ENCODE measurements around the gene RAB44.

Gene RAB44

GRCh38 chr6:36751091-36751490 is 53.5 kb downstream of the RAB44 start:
- H3K4me1 ChIP-seq (ENCODE audit: control insufficient read depth in 2 of 2, insufficient read depth in 2 of 2, low read length in 2 of 2), result peaks cover 42 to 43% of the 10 kb centered on the region in 2 donors
- H3K27ac ChIP-seq (ENCODE audit: low read depth in 2 of 2, low read length in 2 of 2), result no peak overlapping the region
- no peak overlapping the region for H3K9ac ChIP-seq (ENCODE audit: low read depth in 1 of 2, low read length in 2 of 2)

GRCh38 chr6:36751833-36752186 is 54.2 kb downstream of the RAB44 start:
- Histone ChIP-seq H3K4me3 (ENCODE audit: low read length in 2 of 2) (peak overlapping the region in 1 of 2 donors; percentile 26), H3K4me1 (ENCODE audit: control insufficient read depth in 2 of 2, insufficient read depth in 2 of 2, low read length in 2 of 2) (peaks cover 49 to 50% of the 10 kb centered on the region in 2 donors), H3K36me3 (ENCODE audit: control insufficient read depth in 2 of 2, insufficient read depth in 2 of 2, low read length in 2 of 2) (no peaks in the 10 kb centered on the region), H3K27ac (ENCODE audit: low read depth in 2 of 2, low read length in 2 of 2) (peak overlapping the region; percentile 80 to 93), H3K9ac (ENCODE audit: low read depth in 1 of 2, low read length in 2 of 2) (peak overlapping the region; percentile 10 to 54), H3K9me3 (ENCODE audit: control insufficient read depth in 2 of 2, low read length in 2 of 2) (no peaks in the 10 kb centered on the region), H3K27me3 (ENCODE audit: control insufficient read depth in 2 of 2, insufficient read depth in 2 of 2, low read length in 2 of 2) (no peaks in the 10 kb centered on the region)

More at GRCh38 chr6:36751091-36751490, 53.5 kb downstream of the RAB44 start:
- H3K27me3 ChIP-seq (ENCODE audit: control insufficient read depth in 2 of 2, insufficient read depth in 2 of 2, low read length in 2 of 2), result no peaks in the 10 kb centered on the region
- no peaks in the 10 kb centered on the region for H3K9me3 ChIP-seq (ENCODE audit: control insufficient read depth in 2 of 2, low read length in 2 of 2)
- no peak overlapping the region for H3K4me3 ChIP-seq (ENCODE audit: low read length in 2 of 2)
- no peaks in the 10 kb centered on the region for H3K36me3 ChIP-seq (ENCODE audit: control insufficient read depth in 2 of 2, insufficient read depth in 2 of 2, low read length in 2 of 2)

GRCh38 chr6:36752187-36752885 is 54.7 kb downstream of the RAB44 start:
- H3K9me3 ChIP-seq (ENCODE audit: control insufficient read depth in 2 of 2, low read length in 2 of 2), result no peaks in the 10 kb centered on the region
- H3K27ac ChIP-seq (ENCODE audit: low read depth in 2 of 2, low read length in 2 of 2), result peak overlapping the region; percentile 80 to 93
- peaks cover 54 to 55% of the 10 kb centered on the region in 2 donors for H3K4me1 ChIP-seq (ENCODE audit: control insufficient read depth in 2 of 2, insufficient read depth in 2 of 2, low read length in 2 of 2)
- peak overlapping the region; percentile 10 to 56 for H3K9ac ChIP-seq (ENCODE audit: low read depth in 1 of 2, low read length in 2 of 2)
- no peaks in the 10 kb centered on the region for H3K27me3 ChIP-seq (ENCODE audit: control insufficient read depth in 2 of 2, insufficient read depth in 2 of 2, low read length in 2 of 2)
- peak overlapping the region in 1 of 2 donors; percentile 44 for H3K4me3 ChIP-seq (ENCODE audit: low read length in 2 of 2)
- H3K36me3 ChIP-seq (ENCODE audit: control insufficient read depth in 2 of 2, insufficient read depth in 2 of 2, low read length in 2 of 2), result no peaks in the 10 kb centered on the region

- H3K27me3 ChIP-seq (ENCODE audit: control insufficient read depth in 2 of 2, insufficient read depth in 2 of 2, low read length in 2 of 2), result no peaks in the 10 kb centered on the region
- H3K4me1 ChIP-seq (ENCODE audit: control insufficient read depth in 2 of 2, insufficient read depth in 2 of 2, low read length in 2 of 2), result peaks cover 58 to 61% of the 10 kb centered on the region in 2 donors
- H3K9ac ChIP-seq (ENCODE audit: low read depth in 1 of 2, low read length in 2 of 2), result peak overlapping the region; percentile 10 to 56
- peak overlapping the region in 1 of 2 donors; percentile 44 for H3K4me3 ChIP-seq (ENCODE audit: low read length in 2 of 2)
- peak overlapping the region; percentile 80 to 93 for H3K27ac ChIP-seq (ENCODE audit: low read depth in 2 of 2, low read length in 2 of 2)
- no peaks in the 10 kb centered on the region for H3K36me3 ChIP-seq (ENCODE audit: control insufficient read depth in 2 of 2, insufficient read depth in 2 of 2, low read length in 2 of 2)
- H3K9me3 ChIP-seq (ENCODE audit: control insufficient read depth in 2 of 2, low read length in 2 of 2), result no peaks in the 10 kb centered on the region
These were observed 55.4 kb downstream of the RAB44 start for GRCh38 chr6:36752886-36753506.

GRCh38 chr6:36753671-36754405 is 56.2 kb downstream of the RAB44 start:
- Histone ChIP-seq H3K4me3 (ENCODE audit: low read length in 2 of 2) (peak overlapping the region in 1 of 2 donors; percentile 44), H3K9me3 (ENCODE audit: control insufficient read depth in 2 of 2, low read length in 2 of 2) (no peaks in the 10 kb centered on the region), H3K27ac (ENCODE audit: low read depth in 2 of 2, low read length in 2 of 2) (peak overlapping the region; percentile 80 to 93), H3K4me1 (ENCODE audit: control insufficient read depth in 2 of 2, insufficient read depth in 2 of 2, low read length in 2 of 2) (peaks cover 62 to 69% of the 10 kb centered on the region in 2 donors), H3K27me3 (ENCODE audit: control insufficient read depth in 2 of 2, insufficient read depth in 2 of 2, low read length in 2 of 2) (no peaks in the 10 kb centered on the region), H3K36me3 (ENCODE audit: control insufficient read depth in 2 of 2, insufficient read depth in 2 of 2, low read length in 2 of 2) (no peaks in the 10 kb centered on the region), H3K9ac (ENCODE audit: low read depth in 1 of 2, low read length in 2 of 2) (peak overlapping the region; percentile 10 to 32)

GRCh38 chr6:36754582-36755434 is 57.2 kb downstream of the RAB44 start:
- Histone ChIP-seq H3K9me3 (ENCODE audit: control insufficient read depth in 2 of 2, low read length in 2 of 2) (no peaks in the 10 kb centered on the region), H3K4me1 (ENCODE audit: control insufficient read depth in 2 of 2, insufficient read depth in 2 of 2, low read length in 2 of 2) (peaks cover 65 to 71% of the 10 kb centered on the region in 2 donors), H3K9ac (ENCODE audit: low read depth in 1 of 2, low read length in 2 of 2) (no peak overlapping the region), H3K36me3 (ENCODE audit: control insufficient read depth in 2 of 2, insufficient read depth in 2 of 2, low read length in 2 of 2) (no peaks in the 10 kb centered on the region), H3K4me3 (ENCODE audit: low read length in 2 of 2) (peak overlapping the region in 1 of 2 donors; percentile 43), H3K27ac (ENCODE audit: low read depth in 2 of 2, low read length in 2 of 2) (peak overlapping the region; percentile 59 to 93), H3K27me3 (ENCODE audit: control insufficient read depth in 2 of 2, insufficient read depth in 2 of 2, low read length in 2 of 2) (no peaks in the 10 kb centered on the region)

GRCh38 chr6:36755435-36756348 is 58.1 kb downstream of the RAB44 start:
- peak overlapping the region; percentile 59 to 93 for H3K27ac ChIP-seq (ENCODE audit: low read depth in 2 of 2, low read length in 2 of 2)
- no peaks in the 10 kb centered on the region for H3K9me3 ChIP-seq (ENCODE audit: control insufficient read depth in 2 of 2, low read length in 2 of 2)
- H3K27me3 ChIP-seq (ENCODE audit: control insufficient read depth in 2 of 2, insufficient read depth in 2 of 2, low read length in 2 of 2), result no peaks in the 10 kb centered on the region
- peak overlapping the region in 1 of 2 donors; percentile 66 for H3K4me3 ChIP-seq (ENCODE audit: low read length in 2 of 2)
- H3K36me3 ChIP-seq (ENCODE audit: control insufficient read depth in 2 of 2, insufficient read depth in 2 of 2, low read length in 2 of 2), result no peaks in the 10 kb centered on the region
- peak overlapping the region; percentile 1 to 34 for H3K9ac ChIP-seq (ENCODE audit: low read depth in 1 of 2, low read length in 2 of 2)
- H3K4me1 ChIP-seq (ENCODE audit: control insufficient read depth in 2 of 2, insufficient read depth in 2 of 2, low read length in 2 of 2), result peaks cover 65 to 71% of the 10 kb centered on the region in 2 donors

- Histone ChIP-seq H3K36me3 (ENCODE audit: control insufficient read depth in 2 of 2, insufficient read depth in 2 of 2, low read length in 2 of 2) (no peaks in the 10 kb centered on the region), H3K4me3 (ENCODE audit: low read length in 2 of 2) (peak overlapping the region; percentile 22 to 66), H3K27me3 (ENCODE audit: control insufficient read depth in 2 of 2, insufficient read depth in 2 of 2, low read length in 2 of 2) (no peaks in the 10 kb centered on the region), H3K9ac (ENCODE audit: low read depth in 1 of 2, low read length in 2 of 2) (peak overlapping the region; percentile 1 to 49), H3K27ac (ENCODE audit: low read depth in 2 of 2, low read length in 2 of 2) (peak overlapping the region; percentile 59 to 93), H3K4me1 (ENCODE audit: control insufficient read depth in 2 of 2, insufficient read depth in 2 of 2, low read length in 2 of 2) (peaks cover 61 to 69% of the 10 kb centered on the region in 2 donors), H3K9me3 (ENCODE audit: control insufficient read depth in 2 of 2, low read length in 2 of 2) (no peaks in the 10 kb centered on the region)
These were observed 59.2 kb downstream of the RAB44 start for GRCh38 chr6:36756786-36757185.

- Histone ChIP-seq H3K27ac (ENCODE audit: low read depth in 2 of 2, low read length in 2 of 2) (peak overlapping the region; percentile 59 to 93), H3K4me1 (ENCODE audit: control insufficient read depth in 2 of 2, insufficient read depth in 2 of 2, low read length in 2 of 2) (peaks cover 56 to 65% of the 10 kb centered on the region in 2 donors), H3K9me3 (ENCODE audit: control insufficient read depth in 2 of 2, low read length in 2 of 2) (no peaks in the 10 kb centered on the region), H3K36me3 (ENCODE audit: control insufficient read depth in 2 of 2, insufficient read depth in 2 of 2, low read length in 2 of 2) (no peaks in the 10 kb centered on the region), H3K4me3 (ENCODE audit: low read length in 2 of 2) (peak overlapping the region; percentile 22 to 66), H3K9ac (ENCODE audit: low read depth in 1 of 2, low read length in 2 of 2) (peak overlapping the region in 1 of 2 donors; percentile 49), H3K27me3 (ENCODE audit: control insufficient read depth in 2 of 2, insufficient read depth in 2 of 2, low read length in 2 of 2) (no peaks in the 10 kb centered on the region)
These were observed 59.6 kb downstream of the RAB44 start for GRCh38 chr6:36757206-36757605.

Measured in mucosa of rectum (tissue), 2 donors.